Kidney glomerular epithelial cell (primary cell): ENCODE data around the gene ZNF317.
"Not testable (repeated sequence)": the region's sequence is repeated elsewhere in the genome, so short reads cannot be mapped to it uniquely, and the experiment has no call there.

Experiments used
- DNase-seq: peaks from one replicate; lab custom pipeline; 2025; lab: John Stamatoyannopoulos, UW

The ZNF317 gene

GRCh38 chr19:9175326-9175725, 35.1 kb downstream of the ZNF317 start:
- no peak for DNase-seq

GRCh38 chr19:9178901-9179300, 38.7 kb downstream of the ZNF317 start, which contains the start of gene OR7D2:
OR7D2 (plus strand) TSS chr19:9178979; CDS start chr19:9185782, 6,803 bp downstream.
- DNase-seq = no peak

GRCh38 chr19:9183000-9183399, 42.8 kb downstream of the ZNF317 start:
- no peak for DNase-seq

GRCh38 chr19:9187191-9187590, 47.0 kb downstream of the ZNF317 start:
- no peak for DNase-seq

GRCh38 chr19:9189535-9189934, 49.3 kb downstream of the ZNF317 start:
- no peak for DNase-seq

- DNase-seq = not testable (repeated sequence)
Observed at GRCh38 chr19:9198044-9198443, 57.8 kb downstream of the ZNF317 start.

GRCh38 chr19:9205501-9206113, 65.4 kb downstream of the ZNF317 start:
- DNase-seq = peak; percentile 15
